Astrocyte (in vitro differentiated cells and primary cell): ENCODE measurements around the gene KCNAB1.

ENCODE experiments used
- EZH2 ChIP-seq: IDR thresholded peaks from 2 replicates; pipeline ENCODE4 v1.6.1; 2012; ENCODE audit warnings: mild to moderate bottlenecking, low read length, inconsistent platforms; ENCODE audit not compliant: insufficient read depth
- TF ChIP-seq, protein P1 (sequence below): IDR thresholded peaks from 2 replicates; pipeline ENCODE4 v1.5.1; 2011; ENCODE audit warnings: low read depth, mild to moderate bottlenecking, inconsistent platforms, low read length, moderate library complexity; ENCODE audit not compliant: insufficient read depth

DNA sequence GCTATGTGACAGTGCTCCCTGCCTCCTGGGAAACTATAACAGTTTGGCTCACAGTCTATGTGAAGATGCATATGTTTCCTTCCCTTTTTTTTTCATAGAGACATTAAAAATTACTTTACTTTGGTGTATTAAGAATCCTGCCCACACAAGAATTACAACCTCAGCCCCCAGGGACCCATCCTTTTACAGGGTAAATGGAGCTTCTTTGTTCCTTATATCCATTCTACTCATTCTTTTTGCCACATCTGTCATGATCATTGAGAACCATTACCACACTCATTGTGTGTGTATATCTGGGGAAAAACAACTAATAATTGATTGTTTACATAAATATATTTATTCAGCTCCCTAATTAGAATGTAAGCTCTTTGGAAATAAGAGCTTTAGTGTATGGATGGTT, 277.2 kb downstream of the KCNAB1 start:
- TF ChIP-seq, protein P1, sequence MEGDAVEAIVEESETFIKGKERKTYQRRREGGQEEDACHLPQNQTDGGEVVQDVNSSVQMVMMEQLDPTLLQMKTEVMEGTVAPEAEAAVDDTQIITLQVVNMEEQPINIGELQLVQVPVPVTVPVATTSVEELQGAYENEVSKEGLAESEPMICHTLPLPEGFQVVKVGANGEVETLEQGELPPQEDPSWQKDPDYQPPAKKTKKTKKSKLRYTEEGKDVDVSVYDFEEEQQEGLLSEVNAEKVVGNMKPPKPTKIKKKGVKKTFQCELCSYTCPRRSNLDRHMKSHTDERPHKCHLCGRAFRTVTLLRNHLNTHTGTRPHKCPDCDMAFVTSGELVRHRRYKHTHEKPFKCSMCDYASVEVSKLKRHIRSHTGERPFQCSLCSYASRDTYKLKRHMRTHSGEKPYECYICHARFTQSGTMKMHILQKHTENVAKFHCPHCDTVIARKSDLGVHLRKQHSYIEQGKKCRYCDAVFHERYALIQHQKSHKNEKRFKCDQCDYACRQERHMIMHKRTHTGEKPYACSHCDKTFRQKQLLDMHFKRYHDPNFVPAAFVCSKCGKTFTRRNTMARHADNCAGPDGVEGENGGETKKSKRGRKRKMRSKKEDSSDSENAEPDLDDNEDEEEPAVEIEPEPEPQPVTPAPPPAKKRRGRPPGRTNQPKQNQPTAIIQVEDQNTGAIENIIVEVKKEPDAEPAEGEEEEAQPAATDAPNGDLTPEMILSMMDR = no peak
- no peak for TF ChIP-seq EZH2
